PFSK-1 (cell line): ENCODE results near the gene RPL29.

Experiments used
- FOXP2 ChIP-seq: optimal IDR thresholded peaks from 2 replicates; pipeline ENCODE3; 2011; ENCODE audit warnings: borderline replicate concordance, control low read depth, inconsistent platforms; ENCODE audit not compliant: insufficient read depth; ENCODE audit errors: extremely low read length, extremely low read depth
- POLR2AphosphoS5 ChIP-seq: IDR thresholded peaks from 2 replicates; pipeline ENCODE4 v1.6.1; 2012; ENCODE audit warnings: low read depth, mild to moderate bottlenecking, control low read depth, low read length, moderate library complexity
- SIN3A ChIP-seq: IDR thresholded peaks from 2 replicates; pipeline ENCODE4 v1.6.1; 2012; ENCODE audit warnings: mild to moderate bottlenecking, low read length, moderate library complexity, borderline replicate concordance; ENCODE audit not compliant: insufficient read depth
- TAF1 ChIP-seq: IDR thresholded peaks from 2 replicates; pipeline ENCODE4 v1.6.1; 2012; ENCODE audit warnings: low read length, control low read depth, borderline replicate concordance; ENCODE audit not compliant: insufficient read depth
- TF ChIP-seq, protein P1 (sequence below), 2 experiments: IDR thresholded peaks; 2 replicates each; pipeline versions ENCODE4 v1.6.1 to v1.8.0; 2011 to 2012; ENCODE audit warnings: low read depth in 2 of 2, low read length in 2 of 2, control low read depth in 1 of 2, inconsistent platforms in 1 of 2, mild to moderate bottlenecking in 1 of 2, moderate library complexity in 1 of 2; ENCODE audit not compliant: insufficient read depth in 1 of 2

The RPL29 gene

DNA sequence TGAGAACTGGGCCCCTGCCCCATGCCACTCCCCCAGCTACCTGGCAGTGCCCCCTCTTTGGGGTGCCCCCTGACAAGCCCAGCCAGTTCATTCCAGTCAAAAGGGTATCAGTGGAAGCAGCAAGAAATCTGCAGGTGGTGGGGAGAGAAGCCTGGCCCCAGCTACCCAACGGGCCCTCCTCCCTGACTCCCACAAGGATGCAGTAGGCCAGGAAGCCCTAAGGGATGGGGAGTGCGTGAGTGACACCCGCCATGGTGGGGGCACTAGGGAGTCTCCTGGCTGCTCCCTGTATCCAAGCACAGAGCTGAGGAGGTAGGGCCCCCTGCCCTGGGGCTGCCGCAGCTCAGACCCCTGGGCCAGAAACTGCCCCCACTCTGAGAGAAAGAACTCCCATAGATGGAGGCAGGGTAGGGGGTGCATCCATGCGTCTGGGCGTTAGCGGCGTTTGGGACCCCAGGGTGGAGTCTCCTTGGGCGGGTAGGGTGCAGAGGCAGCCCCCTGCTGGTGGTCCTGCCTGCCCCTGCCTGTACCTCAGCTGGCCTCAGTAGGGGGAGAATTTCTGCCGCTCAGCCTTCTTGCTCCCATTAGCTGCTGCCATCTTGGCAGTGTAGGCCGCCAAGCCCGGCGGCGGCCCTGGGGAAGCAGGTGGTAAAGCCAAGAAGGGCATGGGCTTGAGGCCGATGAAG is 38.0 kb downstream of the RPL29 start:
- TF ChIP-seq SIN3A = no peak
- TF ChIP-seq POLR2AphosphoS5 = no peak
- no peak for TF ChIP-seq TAF1
- no peak for TF ChIP-seq FOXP2
- TF ChIP-seq, protein P1, sequence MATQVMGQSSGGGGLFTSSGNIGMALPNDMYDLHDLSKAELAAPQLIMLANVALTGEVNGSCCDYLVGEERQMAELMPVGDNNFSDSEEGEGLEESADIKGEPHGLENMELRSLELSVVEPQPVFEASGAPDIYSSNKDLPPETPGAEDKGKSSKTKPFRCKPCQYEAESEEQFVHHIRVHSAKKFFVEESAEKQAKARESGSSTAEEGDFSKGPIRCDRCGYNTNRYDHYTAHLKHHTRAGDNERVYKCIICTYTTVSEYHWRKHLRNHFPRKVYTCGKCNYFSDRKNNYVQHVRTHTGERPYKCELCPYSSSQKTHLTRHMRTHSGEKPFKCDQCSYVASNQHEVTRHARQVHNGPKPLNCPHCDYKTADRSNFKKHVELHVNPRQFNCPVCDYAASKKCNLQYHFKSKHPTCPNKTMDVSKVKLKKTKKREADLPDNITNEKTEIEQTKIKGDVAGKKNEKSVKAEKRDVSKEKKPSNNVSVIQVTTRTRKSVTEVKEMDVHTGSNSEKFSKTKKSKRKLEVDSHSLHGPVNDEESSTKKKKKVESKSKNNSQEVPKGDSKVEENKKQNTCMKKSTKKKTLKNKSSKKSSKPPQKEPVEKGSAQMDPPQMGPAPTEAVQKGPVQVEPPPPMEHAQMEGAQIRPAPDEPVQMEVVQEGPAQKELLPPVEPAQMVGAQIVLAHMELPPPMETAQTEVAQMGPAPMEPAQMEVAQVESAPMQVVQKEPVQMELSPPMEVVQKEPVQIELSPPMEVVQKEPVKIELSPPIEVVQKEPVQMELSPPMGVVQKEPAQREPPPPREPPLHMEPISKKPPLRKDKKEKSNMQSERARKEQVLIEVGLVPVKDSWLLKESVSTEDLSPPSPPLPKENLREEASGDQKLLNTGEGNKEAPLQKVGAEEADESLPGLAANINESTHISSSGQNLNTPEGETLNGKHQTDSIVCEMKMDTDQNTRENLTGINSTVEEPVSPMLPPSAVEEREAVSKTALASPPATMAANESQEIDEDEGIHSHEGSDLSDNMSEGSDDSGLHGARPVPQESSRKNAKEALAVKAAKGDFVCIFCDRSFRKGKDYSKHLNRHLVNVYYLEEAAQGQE (IDR thresholded peaks at IDR 0.05; ENCODE audit: insufficient read depth in 1 of 2, low read depth in 2 of 2, low read length in 2 of 2) = no peak

DNA sequence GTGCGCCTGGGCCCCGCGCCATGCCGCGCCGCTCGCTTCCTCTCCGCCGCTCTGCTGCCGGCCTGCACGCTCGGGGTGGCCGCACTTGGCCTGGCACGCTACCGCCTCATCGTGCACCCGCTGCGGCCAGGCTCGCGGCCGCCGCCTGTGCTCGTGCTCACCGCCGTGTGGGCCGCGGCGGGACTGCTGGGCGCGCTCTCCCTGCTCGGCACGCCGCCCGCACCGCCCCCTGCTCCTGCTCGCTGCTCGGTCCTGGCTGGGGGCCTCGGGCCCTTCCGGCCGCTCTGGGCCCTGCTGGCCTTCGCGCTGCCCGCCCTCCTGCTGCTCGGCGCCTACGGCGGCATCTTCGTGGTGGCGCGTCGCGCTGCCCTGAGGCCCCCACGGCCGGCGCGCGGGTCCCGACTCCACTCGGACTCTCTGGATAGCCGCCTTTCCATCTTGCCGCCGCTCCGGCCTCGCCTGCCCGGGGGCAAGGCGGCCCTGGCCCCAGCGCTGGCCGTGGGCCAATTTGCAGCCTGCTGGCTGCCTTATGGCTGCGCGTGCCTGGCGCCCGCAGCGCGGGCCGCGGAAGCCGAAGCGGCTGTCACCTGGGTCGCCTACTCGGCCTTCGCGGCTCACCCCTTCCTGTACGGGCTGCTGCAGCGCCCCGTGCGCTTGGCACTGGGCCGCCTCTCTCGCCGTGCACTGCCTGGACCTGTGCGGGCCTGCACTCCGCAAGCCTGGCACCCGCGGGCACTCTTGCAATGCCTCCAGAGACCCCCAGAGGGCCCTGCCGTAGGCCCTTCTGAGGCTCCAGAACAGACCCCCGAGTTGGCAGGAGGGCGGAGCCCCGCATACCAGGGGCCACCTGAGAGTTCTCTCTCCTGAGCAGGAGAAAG is 39.6 kb downstream of the RPL29 start:
- TF ChIP-seq POLR2AphosphoS5 (no peak), TAF1 (no peak), SIN3A (no peak), FOXP2 (no peak)
- TF ChIP-seq, protein P1 (IDR thresholded peaks at IDR 0.05; ENCODE audit: insufficient read depth in 1 of 2, low read depth in 2 of 2, low read length in 2 of 2) = no peak

DNA sequence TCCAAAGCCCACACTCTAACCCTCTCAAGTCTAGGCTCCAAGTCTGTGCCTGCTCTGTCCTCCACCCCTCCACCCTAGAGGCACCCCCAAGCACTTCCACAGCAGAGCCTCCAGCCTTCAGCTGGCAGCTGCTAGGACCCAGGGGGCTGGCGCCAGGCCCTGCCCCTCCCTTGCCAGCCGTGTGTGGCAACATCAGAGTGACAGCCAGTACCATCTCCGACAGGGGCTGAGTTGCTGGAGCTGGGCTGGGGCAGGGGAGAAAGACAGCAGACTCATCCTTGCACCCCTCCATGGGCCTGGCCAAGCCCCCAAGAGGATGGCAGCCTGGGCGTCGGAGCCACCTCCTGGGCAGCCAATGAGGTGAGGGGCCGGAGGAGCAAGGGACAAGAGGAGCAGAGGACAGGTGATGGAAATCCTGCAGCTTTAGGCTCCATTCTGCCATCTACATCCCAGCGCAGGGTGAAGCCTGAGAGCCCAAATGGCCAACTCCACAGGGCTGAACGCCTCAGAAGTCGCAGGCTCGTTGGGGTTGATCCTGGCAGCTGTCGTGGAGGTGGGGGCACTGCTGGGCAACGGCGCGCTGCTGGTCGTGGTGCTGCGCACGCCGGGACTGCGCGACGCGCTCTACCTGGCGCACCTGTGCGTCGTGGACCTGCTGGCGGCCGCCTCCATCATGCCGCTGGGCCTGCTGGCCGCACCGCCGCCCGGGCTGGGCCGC is 40.4 kb downstream of the RPL29 start, which contains the start of gene GPR62:
Gene GPR62, plus strand, starts transcription at position 207 of the 718 bp plus-strand sequence. Its CDS starts 272 bp downstream, at position 479.
- no peak for TF ChIP-seq SIN3A
- TF ChIP-seq FOXP2 = no peak
- no peak for TF ChIP-seq TAF1
- TF ChIP-seq, protein P1 (IDR thresholded peaks at IDR 0.05; ENCODE audit: insufficient read depth in 1 of 2, low read depth in 2 of 2, low read length in 2 of 2) = no peak
- no peak for TF ChIP-seq POLR2AphosphoS5

DNA sequence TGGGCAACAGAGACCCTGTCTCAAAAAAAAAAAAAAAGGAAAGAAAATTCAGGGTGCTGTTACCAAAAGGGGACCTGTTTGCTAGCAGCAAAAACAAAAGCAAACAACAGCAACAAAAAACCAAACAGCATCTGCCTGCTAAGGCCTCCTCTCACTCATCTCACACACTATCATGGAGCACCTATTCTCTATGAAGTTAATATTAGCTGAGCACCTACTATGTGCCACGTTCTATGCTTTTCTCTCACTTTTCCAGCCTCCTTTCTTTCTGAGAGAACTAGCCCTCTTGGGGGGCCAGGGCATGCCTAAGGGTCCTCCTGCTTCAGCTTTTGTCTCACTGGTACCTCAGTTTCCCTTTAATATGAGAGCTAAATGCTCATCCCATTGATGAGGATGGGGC is 41.0 kb downstream of the RPL29 start:
- TF ChIP-seq, protein P1 (IDR thresholded peaks at IDR 0.05; ENCODE audit: insufficient read depth in 1 of 2, low read depth in 2 of 2, low read length in 2 of 2) = no peak
- TF ChIP-seq SIN3A (no peak), POLR2AphosphoS5 (no peak), FOXP2 (no peak), TAF1 (no peak)
